ENCODE results near the gene TBC1D4. TPM values are rescaled to one million over a fixed set of nuclear protein-coding genes. Genes with fewer than 3 reads are reported as not detected.

Gene TBC1D4
- total RNA-seq, 1 donor from 2014 or later = 25.6 TPM

DNA sequence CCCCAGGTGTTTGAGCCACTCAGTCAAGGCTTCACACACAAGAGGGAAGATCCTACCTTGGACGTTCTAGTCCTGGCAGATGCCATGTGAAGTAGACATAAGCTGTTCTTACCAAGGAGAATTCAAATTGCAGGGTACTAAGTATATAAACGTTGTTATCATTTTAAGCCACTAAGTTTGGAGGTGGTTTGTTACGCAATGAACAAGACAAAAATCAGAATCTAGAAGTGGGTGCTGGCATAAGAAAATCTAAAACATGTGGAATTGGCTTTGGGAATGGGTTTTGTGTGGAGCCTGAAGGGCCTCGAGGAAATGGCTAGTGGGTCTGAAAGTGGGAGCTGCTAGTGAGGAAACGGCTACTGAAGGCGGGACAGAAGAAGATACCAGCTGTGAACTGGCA, 83.9 kb downstream of the TBC1D4 start:
- H3K4me1 Mint-ChIP-seq (ENCODE audit: low read depth, unreplicated experiment) = no peaks in the 10 kb centered on the region
- Histone ChIP-seq H3K4me2 (ENCODE audit: low read length) (no peak overlapping the region), H4K20me1 (ENCODE audit: insufficient read depth, low read length) (peaks cover 9% of the 10 kb centered on the region), H3K36me3 (ENCODE audit: insufficient read depth, low read length) (no peaks in the 10 kb centered on the region), H3K9me3 (ENCODE audit: insufficient read depth, low read depth, low read length) (peaks cover 3% of the 10 kb centered on the region), H3K4me3 (ENCODE audit: insufficient read depth, low read depth, low read length) (no peak overlapping the region), H2AFZ (ENCODE audit: low read depth, low read length) (no peak overlapping the region), H3K4me1 (ENCODE audit: insufficient read depth, low read length) (peaks cover 3% of the 10 kb centered on the region), H3K9ac (ENCODE audit: low read length) (no peak overlapping the region), H3K79me2 (ENCODE audit: insufficient read depth, low read length) (peaks cover 5% of the 10 kb centered on the region), H3K27me3 (ENCODE audit: insufficient read depth, low read length) (no peaks in the 10 kb centered on the region), H3K27ac (ENCODE audit: low read depth, low read length) (no peak overlapping the region)
- H3K9me3 Mint-ChIP-seq (ENCODE audit: unreplicated experiment) = peaks cover 7% of the 10 kb centered on the region
- no peak for FAIRE-seq
- DNase-seq (ENCODE audit: low read depth) = no peak
- no peaks in the 10 kb centered on the region for H3K27me3 Mint-ChIP-seq (ENCODE audit: low read depth, unreplicated experiment)
- no peak for TF ChIP-seq EZH2 (IDR thresholded peaks at IDR 0.05; ENCODE audit: insufficient read depth, low read length)
- TF ChIP-seq, protein P1, sequence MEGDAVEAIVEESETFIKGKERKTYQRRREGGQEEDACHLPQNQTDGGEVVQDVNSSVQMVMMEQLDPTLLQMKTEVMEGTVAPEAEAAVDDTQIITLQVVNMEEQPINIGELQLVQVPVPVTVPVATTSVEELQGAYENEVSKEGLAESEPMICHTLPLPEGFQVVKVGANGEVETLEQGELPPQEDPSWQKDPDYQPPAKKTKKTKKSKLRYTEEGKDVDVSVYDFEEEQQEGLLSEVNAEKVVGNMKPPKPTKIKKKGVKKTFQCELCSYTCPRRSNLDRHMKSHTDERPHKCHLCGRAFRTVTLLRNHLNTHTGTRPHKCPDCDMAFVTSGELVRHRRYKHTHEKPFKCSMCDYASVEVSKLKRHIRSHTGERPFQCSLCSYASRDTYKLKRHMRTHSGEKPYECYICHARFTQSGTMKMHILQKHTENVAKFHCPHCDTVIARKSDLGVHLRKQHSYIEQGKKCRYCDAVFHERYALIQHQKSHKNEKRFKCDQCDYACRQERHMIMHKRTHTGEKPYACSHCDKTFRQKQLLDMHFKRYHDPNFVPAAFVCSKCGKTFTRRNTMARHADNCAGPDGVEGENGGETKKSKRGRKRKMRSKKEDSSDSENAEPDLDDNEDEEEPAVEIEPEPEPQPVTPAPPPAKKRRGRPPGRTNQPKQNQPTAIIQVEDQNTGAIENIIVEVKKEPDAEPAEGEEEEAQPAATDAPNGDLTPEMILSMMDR (IDR thresholded peaks at IDR 0.05; ENCODE audit: insufficient read depth, low read depth, low read length) = no peak
- H3K4me3 Mint-ChIP-seq (ENCODE audit: unreplicated experiment) = no peak overlapping the region
- peaks cover 2% of the 10 kb centered on the region for H3K36me3 Mint-ChIP-seq (ENCODE audit: low read depth, unreplicated experiment)
- H3K27ac Mint-ChIP-seq (ENCODE audit: unreplicated experiment) = no peak overlapping the region

DNA sequence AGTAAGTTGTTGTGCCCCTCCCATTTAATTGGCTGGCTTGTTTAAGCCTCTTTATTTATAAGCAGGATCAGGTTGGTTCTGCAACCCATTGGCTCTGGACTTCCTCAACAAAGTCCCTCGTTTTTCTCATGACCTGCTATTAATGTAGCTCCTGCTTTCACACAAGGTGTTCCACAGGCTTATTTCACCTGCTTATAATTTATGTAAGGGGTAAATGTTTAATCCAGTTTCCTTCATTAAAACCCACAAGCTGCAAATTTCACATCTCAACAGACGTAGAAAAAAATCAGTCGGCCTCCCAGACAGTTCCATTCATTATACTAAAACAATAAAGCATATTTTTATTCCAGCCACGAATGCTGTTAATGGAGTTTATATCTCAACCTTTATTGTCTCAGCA, 86.1 kb downstream of the TBC1D4 start:
- peaks cover 7% of the 10 kb centered on the region for H3K9me3 Mint-ChIP-seq (ENCODE audit: unreplicated experiment)
- Histone ChIP-seq H3K79me2 (ENCODE audit: insufficient read depth, low read length) (no peaks in the 10 kb centered on the region), H4K20me1 (ENCODE audit: insufficient read depth, low read length) (peaks cover 21% of the 10 kb centered on the region), H3K4me3 (ENCODE audit: insufficient read depth, low read depth, low read length) (no peak overlapping the region), H3K27me3 (ENCODE audit: insufficient read depth, low read length) (no peaks in the 10 kb centered on the region), H3K9me3 (ENCODE audit: insufficient read depth, low read depth, low read length) (peaks cover 3% of the 10 kb centered on the region), H3K4me2 (ENCODE audit: low read length) (no peak overlapping the region), H3K27ac (ENCODE audit: low read depth, low read length) (no peak overlapping the region), H3K9ac (ENCODE audit: low read length) (no peak overlapping the region), H3K4me1 (ENCODE audit: insufficient read depth, low read length) (peaks cover 3% of the 10 kb centered on the region), H2AFZ (ENCODE audit: low read depth, low read length) (no peak overlapping the region), H3K36me3 (ENCODE audit: insufficient read depth, low read length) (no peaks in the 10 kb centered on the region)
- H3K4me3 Mint-ChIP-seq (ENCODE audit: unreplicated experiment) = no peak overlapping the region
- H3K36me3 Mint-ChIP-seq (ENCODE audit: low read depth, unreplicated experiment) = peaks cover 2% of the 10 kb centered on the region
- FAIRE-seq (no peak), DNase-seq (ENCODE audit: low read depth) (no peak)
- H3K27ac Mint-ChIP-seq (ENCODE audit: unreplicated experiment) = no peak overlapping the region
- no peaks in the 10 kb centered on the region for H3K27me3 Mint-ChIP-seq (ENCODE audit: low read depth, unreplicated experiment)
- H3K4me1 Mint-ChIP-seq (ENCODE audit: low read depth, unreplicated experiment) = no peaks in the 10 kb centered on the region
- no peak for TF ChIP-seq EZH2 (IDR thresholded peaks at IDR 0.05; ENCODE audit: insufficient read depth, low read length)
- TF ChIP-seq, protein P1 (IDR thresholded peaks at IDR 0.05; ENCODE audit: insufficient read depth, low read depth, low read length) = no peak

DNA sequence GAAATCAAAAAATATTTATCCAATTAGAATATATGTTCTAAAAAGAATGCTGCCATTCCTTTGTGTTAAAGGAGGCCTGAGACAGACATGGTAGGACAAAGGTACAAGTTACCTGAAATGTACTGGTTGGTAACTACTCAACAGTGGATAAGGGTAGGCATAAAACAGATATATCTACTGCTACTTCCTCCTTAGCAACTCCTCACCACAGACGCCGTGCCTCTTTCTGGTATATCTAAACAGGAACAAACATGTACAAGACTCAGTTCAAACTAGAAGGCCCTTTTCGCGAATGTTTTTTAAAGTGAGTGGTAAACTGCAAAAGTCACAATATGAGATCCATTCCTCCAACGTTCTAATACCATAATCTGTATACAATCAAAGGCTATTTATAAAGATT, 86.9 kb downstream of the TBC1D4 start:
- H3K27me3 ChIP-seq (ENCODE audit: insufficient read depth, low read length) = no peaks in the 10 kb centered on the region
- Mint-ChIP-seq H3K4me3 (ENCODE audit: unreplicated experiment) (no peak overlapping the region), H3K27me3 (ENCODE audit: low read depth, unreplicated experiment) (no peaks in the 10 kb centered on the region), H3K4me1 (ENCODE audit: low read depth, unreplicated experiment) (no peaks in the 10 kb centered on the region), H3K27ac (ENCODE audit: unreplicated experiment) (no peak overlapping the region), H3K9me3 (ENCODE audit: unreplicated experiment) (peaks cover 7% of the 10 kb centered on the region), H3K36me3 (ENCODE audit: low read depth, unreplicated experiment) (peaks cover 2% of the 10 kb centered on the region)
- no peaks in the 10 kb centered on the region for H3K36me3 ChIP-seq (ENCODE audit: insufficient read depth, low read length)
- H3K4me1 ChIP-seq (ENCODE audit: insufficient read depth, low read length) = peaks cover 3% of the 10 kb centered on the region
- no peaks in the 10 kb centered on the region for H3K79me2 ChIP-seq (ENCODE audit: insufficient read depth, low read length)
- H4K20me1 ChIP-seq (ENCODE audit: insufficient read depth, low read length) = peaks cover 16% of the 10 kb centered on the region
- no peak overlapping the region for H2AFZ ChIP-seq (ENCODE audit: low read depth, low read length)
- H3K9ac ChIP-seq (ENCODE audit: low read length) = no peak overlapping the region
- no peak overlapping the region for H3K4me2 ChIP-seq (ENCODE audit: low read length)
- DNase-seq (ENCODE audit: low read depth) = no peak
- no peak overlapping the region for H3K27ac ChIP-seq (ENCODE audit: low read depth, low read length)
- TF ChIP-seq EZH2 (IDR thresholded peaks at IDR 0.05; ENCODE audit: insufficient read depth, low read length) = no peak
- TF ChIP-seq, protein P1 (IDR thresholded peaks at IDR 0.05; ENCODE audit: insufficient read depth, low read depth, low read length) = no peak
- no peak overlapping the region for H3K4me3 ChIP-seq (ENCODE audit: insufficient read depth, low read depth, low read length)
- FAIRE-seq = no peak
- H3K9me3 ChIP-seq (ENCODE audit: insufficient read depth, low read depth, low read length) = peaks cover 3% of the 10 kb centered on the region

Measured in astrocyte (in vitro differentiated cells and primary cell).